ENCODE data around the gene UBQLN4.

DNA sequence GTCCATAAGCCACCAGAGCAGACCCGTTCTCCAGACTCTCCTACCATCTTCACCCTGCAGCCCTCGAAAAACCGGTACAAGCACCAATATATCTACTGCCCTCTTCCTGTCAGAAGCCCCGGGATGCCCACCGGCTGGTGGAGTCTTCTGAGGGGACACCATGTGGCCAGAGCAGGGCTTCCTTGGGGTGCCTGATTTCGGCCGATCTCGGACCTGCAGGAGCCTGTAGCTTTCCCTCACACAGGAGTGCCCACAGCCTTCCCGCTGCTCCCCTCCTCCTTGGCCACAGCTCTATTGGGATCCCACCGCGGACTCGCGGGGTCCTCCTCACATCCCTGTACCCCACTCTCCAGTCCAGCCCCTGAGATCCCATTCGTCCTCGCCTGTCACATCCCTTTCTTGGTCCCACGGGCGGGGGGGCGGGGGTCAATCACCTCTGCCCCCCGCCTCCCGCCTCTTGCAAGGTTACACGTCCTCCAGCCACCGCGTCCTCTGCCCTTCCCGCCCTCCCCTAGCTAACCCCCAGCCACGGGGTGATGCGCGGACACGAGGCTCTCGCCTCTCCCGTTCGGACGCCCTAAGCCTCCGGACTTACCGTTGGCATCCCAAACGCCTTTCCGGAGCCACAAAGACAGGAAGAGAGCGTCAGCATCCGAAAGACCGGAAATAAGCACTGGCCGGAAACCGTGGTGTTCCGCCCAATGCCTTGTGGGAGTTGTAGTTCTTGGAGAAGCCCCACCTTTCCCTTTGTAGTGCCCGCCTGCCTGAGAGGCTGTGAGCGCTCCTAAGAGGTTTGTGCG is 33.1 kb downstream of the UBQLN4 start, which contains the start of gene SSR2:
- TF ChIP-seq CTCF (conservative IDR thresholded peaks at IDR 0.05) (no peak), EZH2 (IDR thresholded peaks at IDR 0.05; ENCODE audit: low read depth) (no peak)
